ENCODE measurements around the gene CD300A.

Gene CD300A

GRCh38 chr17:74460996-74461395 is 5.4 kb upstream of the CD300A start:
- H3K9me3 ChIP-seq (ENCODE audit: severe bottlenecking), result no peaks in the 10 kb centered on the region
- H3K27ac ChIP-seq (ENCODE audit: poor library complexity, severe bottlenecking), result no peak overlapping the region
- H3K36me3 ChIP-seq (ENCODE audit: low read depth), result no peaks in the 10 kb centered on the region
- H3K27me3 ChIP-seq (ENCODE audit: insufficient read depth, poor library complexity, severe bottlenecking), result peaks cover 4% of the 10 kb centered on the region
- no peak for TF ChIP-seq CTCF (IDR thresholded peaks at IDR 0.05; ENCODE audit: poor library complexity, severe bottlenecking)
- no peak for ATAC-seq (ENCODE audit: low read depth)
- DNase-seq (ENCODE audit: low spot score), result no peak
- no peaks in the 10 kb centered on the region for H3K4me1 ChIP-seq (ENCODE audit: insufficient read depth, poor library complexity, severe bottlenecking)
- H3K4me3 ChIP-seq (ENCODE audit: severe bottlenecking), result no peak overlapping the region

GRCh38 chr17:74461611-74462010 is 4.8 kb upstream of the CD300A start:
- no peaks in the 10 kb centered on the region for H3K36me3 ChIP-seq (ENCODE audit: low read depth)

GRCh38 chr17:74464730-74465377 is 1.6 kb upstream of the CD300A start:
- DNase-seq (ENCODE audit: low spot score) (no peak), ATAC-seq (ENCODE audit: low read depth) (no peak; the same call in 2 of the 3 replicates)
- no peak for TF ChIP-seq CTCF (IDR thresholded peaks at IDR 0.05; ENCODE audit: poor library complexity, severe bottlenecking)
- Histone ChIP-seq H3K27me3 (ENCODE audit: insufficient read depth, poor library complexity, severe bottlenecking) (no peaks in the 10 kb centered on the region), H3K27ac (ENCODE audit: poor library complexity, severe bottlenecking) (no peak overlapping the region), H3K9me3 (ENCODE audit: severe bottlenecking) (no peaks in the 10 kb centered on the region), H3K36me3 (ENCODE audit: low read depth) (no peaks in the 10 kb centered on the region), H3K4me1 (ENCODE audit: insufficient read depth, poor library complexity, severe bottlenecking) (no peaks in the 10 kb centered on the region), H3K4me3 (ENCODE audit: severe bottlenecking) (no peak overlapping the region)

More at GRCh38 chr17:74461611-74462010, 4.8 kb upstream of the CD300A start:
- DNase-seq (ENCODE audit: low spot score) (no peak), ATAC-seq (ENCODE audit: low read depth) (no peak)
- Histone ChIP-seq H3K9me3 (ENCODE audit: severe bottlenecking) (no peaks in the 10 kb centered on the region), H3K4me1 (ENCODE audit: insufficient read depth, poor library complexity, severe bottlenecking) (no peaks in the 10 kb centered on the region), H3K4me3 (ENCODE audit: severe bottlenecking) (no peak overlapping the region), H3K27ac (ENCODE audit: poor library complexity, severe bottlenecking) (no peak overlapping the region), H3K27me3 (ENCODE audit: insufficient read depth, poor library complexity, severe bottlenecking) (peaks cover 4% of the 10 kb centered on the region)
- no peak for TF ChIP-seq CTCF (IDR thresholded peaks at IDR 0.05; ENCODE audit: poor library complexity, severe bottlenecking)

GRCh38 chr17:74465378-74466110 is 890 bp upstream of the CD300A start:
- no peak overlapping the region for H3K4me3 ChIP-seq (ENCODE audit: severe bottlenecking)

More at GRCh38 chr17:74465378-74466110, 890 bp upstream of the CD300A start:
- no peaks in the 10 kb centered on the region for H3K9me3 ChIP-seq (ENCODE audit: severe bottlenecking)
- DNase-seq (ENCODE audit: low spot score) (no peak), ATAC-seq (ENCODE audit: low read depth) (no peak)
- H3K27me3 ChIP-seq (ENCODE audit: insufficient read depth, poor library complexity, severe bottlenecking), result no peaks in the 10 kb centered on the region
- H3K36me3 ChIP-seq (ENCODE audit: low read depth), result no peaks in the 10 kb centered on the region
- TF ChIP-seq CTCF (IDR thresholded peaks at IDR 0.05; ENCODE audit: poor library complexity, severe bottlenecking), result no peak
- H3K27ac ChIP-seq (ENCODE audit: poor library complexity, severe bottlenecking), result no peak overlapping the region
- H3K4me1 ChIP-seq (ENCODE audit: insufficient read depth, poor library complexity, severe bottlenecking), result no peaks in the 10 kb centered on the region

All from RWPE2 (cell line).